H1 (cell line): ENCODE results near the gene GATAD2B. TPM values are rescaled to one million over a fixed set of nuclear protein-coding genes. Genes with fewer than 3 reads are reported as not detected.

ENCODE experiments used
- HDAC6 ChIP-seq: IDR thresholded peaks from one replicate; pipeline ENCODE4 v1.7.1; 2012; ENCODE audit warnings: low read depth, mild to moderate bottlenecking, inconsistent platforms, low read length, moderate library complexity
- JUND ChIP-seq: IDR thresholded peaks from 2 replicates; pipeline ENCODE4 v1.6.1; 2011; ENCODE audit warnings: mild to moderate bottlenecking, improper control_type of control experiment, low read length
- POU5F1 ChIP-seq: IDR thresholded peaks from 2 replicates; pipeline ENCODE4 v1.6.1; 2011; ENCODE audit warnings: low read depth, mild to moderate bottlenecking, low read length, moderate library complexity
- RAD21 ChIP-seq, 2 experiments: IDR thresholded peaks in 1 of 2; conservative IDR thresholded peaks in 1 of 2; 2 replicates each; pipeline ENCODE4 v1.6.1; 2011; ENCODE audit warnings: low read depth in 2 of 2, low read length in 2 of 2, improper control_type of control experiment in 1 of 2, inconsistent platforms in 1 of 2, mild to moderate bottlenecking in 1 of 2, moderate library complexity in 1 of 2
- RFX5 ChIP-seq: IDR thresholded peaks from 2 replicates; pipeline ENCODE4 v1.6.1; 2011; ENCODE audit warnings: low read depth, low read length, improper control_type of control experiment, borderline replicate concordance
- SRF ChIP-seq: IDR thresholded peaks from 2 replicates; pipeline ENCODE4 v1.6.1; 2011; ENCODE audit warnings: mild to moderate bottlenecking, low read depth, low read length, moderate library complexity
- SUZ12 ChIP-seq: fragments of 200-600 bp; sonication (generic); IDR thresholded peaks from 2 replicates; pipeline ENCODE4 v1.6.1; 2012; ENCODE audit warnings: mild to moderate bottlenecking, inconsistent platforms, low read length, moderate library complexity, mixed read lengths
- YY1 ChIP-seq: IDR thresholded peaks from 2 replicates; pipeline ENCODE4 v1.6.1; 2011; ENCODE audit warnings: low read depth, mild to moderate bottlenecking, low read length
- polyA plus RNA-seq, 7 experiments: library from polyadenylated mRNA; depleted of rRNA in 3 of 7; stranded (reverse) in 5 of 7; unstranded in 2 of 7; fragments of >200 nt in 5 of 7; fragments of 200-250 nt in 2 of 7; gene quantifications; 1 replicate in 5 of 7; 2 replicates in 1 of 7; 4 replicates in 1 of 7; pipeline versions ENCODE4 v1.2.1 to v1.2.3, GENCODE V29; 2011 to 2013; ENCODE audit warnings: missing spikeins in 2 of 7, mixed read lengths in 2 of 7
- total RNA-seq: library from RNA; stranded (reverse); fragmentation: NEBNext Ultra II Directional; extraction: Animal tissue kit (Norgen Biotek cat#: 25700); gene quantifications from 2 replicates; pipeline ENCODE4 v1.2.1, GENCODE V29; 2021
- TF ChIP-seq, protein P1 (sequence below): fragments of 300-600 bp; sonication (generic); IDR thresholded peaks from 2 replicates; pipeline ENCODE4 v1.7.1; 2012; ENCODE audit warnings: low read length, moderate library complexity, mild to moderate bottlenecking, inconsistent platforms; ENCODE audit not compliant: insufficient replicate concordance
- TF ChIP-seq, protein P2 (sequence below): IDR thresholded peaks from 2 replicates; pipeline ENCODE4 v1.6.1; 2012; ENCODE audit warnings: inconsistent platforms

GATAD2B gene
- total and polyA plus RNA-seq, 2 of the 8 experiments (the other 6 are each of a cell fraction or from before 2014, with no cell fraction given) = 8.4 to 39.1 TPM

DNA sequence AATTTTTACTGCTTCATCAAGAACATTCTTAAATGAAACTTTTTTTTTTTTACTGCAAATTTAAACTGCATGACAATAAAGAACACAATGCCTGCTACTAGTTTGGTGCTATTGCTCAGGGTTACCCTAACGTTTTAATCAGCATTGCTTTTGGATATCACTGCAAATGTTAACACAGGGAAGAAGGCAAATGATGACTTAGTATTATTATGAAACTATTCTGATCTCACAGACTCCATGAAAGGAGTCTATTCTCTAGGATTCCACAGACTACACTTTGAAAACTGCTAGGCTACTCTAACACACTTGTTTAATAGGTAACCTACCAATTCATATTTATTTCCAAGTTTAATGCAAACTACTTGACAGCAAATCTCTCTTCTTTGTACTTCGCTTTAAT, 49.8 kb downstream of the GATAD2B start (continued):
- TF ChIP-seq, protein P1, sequence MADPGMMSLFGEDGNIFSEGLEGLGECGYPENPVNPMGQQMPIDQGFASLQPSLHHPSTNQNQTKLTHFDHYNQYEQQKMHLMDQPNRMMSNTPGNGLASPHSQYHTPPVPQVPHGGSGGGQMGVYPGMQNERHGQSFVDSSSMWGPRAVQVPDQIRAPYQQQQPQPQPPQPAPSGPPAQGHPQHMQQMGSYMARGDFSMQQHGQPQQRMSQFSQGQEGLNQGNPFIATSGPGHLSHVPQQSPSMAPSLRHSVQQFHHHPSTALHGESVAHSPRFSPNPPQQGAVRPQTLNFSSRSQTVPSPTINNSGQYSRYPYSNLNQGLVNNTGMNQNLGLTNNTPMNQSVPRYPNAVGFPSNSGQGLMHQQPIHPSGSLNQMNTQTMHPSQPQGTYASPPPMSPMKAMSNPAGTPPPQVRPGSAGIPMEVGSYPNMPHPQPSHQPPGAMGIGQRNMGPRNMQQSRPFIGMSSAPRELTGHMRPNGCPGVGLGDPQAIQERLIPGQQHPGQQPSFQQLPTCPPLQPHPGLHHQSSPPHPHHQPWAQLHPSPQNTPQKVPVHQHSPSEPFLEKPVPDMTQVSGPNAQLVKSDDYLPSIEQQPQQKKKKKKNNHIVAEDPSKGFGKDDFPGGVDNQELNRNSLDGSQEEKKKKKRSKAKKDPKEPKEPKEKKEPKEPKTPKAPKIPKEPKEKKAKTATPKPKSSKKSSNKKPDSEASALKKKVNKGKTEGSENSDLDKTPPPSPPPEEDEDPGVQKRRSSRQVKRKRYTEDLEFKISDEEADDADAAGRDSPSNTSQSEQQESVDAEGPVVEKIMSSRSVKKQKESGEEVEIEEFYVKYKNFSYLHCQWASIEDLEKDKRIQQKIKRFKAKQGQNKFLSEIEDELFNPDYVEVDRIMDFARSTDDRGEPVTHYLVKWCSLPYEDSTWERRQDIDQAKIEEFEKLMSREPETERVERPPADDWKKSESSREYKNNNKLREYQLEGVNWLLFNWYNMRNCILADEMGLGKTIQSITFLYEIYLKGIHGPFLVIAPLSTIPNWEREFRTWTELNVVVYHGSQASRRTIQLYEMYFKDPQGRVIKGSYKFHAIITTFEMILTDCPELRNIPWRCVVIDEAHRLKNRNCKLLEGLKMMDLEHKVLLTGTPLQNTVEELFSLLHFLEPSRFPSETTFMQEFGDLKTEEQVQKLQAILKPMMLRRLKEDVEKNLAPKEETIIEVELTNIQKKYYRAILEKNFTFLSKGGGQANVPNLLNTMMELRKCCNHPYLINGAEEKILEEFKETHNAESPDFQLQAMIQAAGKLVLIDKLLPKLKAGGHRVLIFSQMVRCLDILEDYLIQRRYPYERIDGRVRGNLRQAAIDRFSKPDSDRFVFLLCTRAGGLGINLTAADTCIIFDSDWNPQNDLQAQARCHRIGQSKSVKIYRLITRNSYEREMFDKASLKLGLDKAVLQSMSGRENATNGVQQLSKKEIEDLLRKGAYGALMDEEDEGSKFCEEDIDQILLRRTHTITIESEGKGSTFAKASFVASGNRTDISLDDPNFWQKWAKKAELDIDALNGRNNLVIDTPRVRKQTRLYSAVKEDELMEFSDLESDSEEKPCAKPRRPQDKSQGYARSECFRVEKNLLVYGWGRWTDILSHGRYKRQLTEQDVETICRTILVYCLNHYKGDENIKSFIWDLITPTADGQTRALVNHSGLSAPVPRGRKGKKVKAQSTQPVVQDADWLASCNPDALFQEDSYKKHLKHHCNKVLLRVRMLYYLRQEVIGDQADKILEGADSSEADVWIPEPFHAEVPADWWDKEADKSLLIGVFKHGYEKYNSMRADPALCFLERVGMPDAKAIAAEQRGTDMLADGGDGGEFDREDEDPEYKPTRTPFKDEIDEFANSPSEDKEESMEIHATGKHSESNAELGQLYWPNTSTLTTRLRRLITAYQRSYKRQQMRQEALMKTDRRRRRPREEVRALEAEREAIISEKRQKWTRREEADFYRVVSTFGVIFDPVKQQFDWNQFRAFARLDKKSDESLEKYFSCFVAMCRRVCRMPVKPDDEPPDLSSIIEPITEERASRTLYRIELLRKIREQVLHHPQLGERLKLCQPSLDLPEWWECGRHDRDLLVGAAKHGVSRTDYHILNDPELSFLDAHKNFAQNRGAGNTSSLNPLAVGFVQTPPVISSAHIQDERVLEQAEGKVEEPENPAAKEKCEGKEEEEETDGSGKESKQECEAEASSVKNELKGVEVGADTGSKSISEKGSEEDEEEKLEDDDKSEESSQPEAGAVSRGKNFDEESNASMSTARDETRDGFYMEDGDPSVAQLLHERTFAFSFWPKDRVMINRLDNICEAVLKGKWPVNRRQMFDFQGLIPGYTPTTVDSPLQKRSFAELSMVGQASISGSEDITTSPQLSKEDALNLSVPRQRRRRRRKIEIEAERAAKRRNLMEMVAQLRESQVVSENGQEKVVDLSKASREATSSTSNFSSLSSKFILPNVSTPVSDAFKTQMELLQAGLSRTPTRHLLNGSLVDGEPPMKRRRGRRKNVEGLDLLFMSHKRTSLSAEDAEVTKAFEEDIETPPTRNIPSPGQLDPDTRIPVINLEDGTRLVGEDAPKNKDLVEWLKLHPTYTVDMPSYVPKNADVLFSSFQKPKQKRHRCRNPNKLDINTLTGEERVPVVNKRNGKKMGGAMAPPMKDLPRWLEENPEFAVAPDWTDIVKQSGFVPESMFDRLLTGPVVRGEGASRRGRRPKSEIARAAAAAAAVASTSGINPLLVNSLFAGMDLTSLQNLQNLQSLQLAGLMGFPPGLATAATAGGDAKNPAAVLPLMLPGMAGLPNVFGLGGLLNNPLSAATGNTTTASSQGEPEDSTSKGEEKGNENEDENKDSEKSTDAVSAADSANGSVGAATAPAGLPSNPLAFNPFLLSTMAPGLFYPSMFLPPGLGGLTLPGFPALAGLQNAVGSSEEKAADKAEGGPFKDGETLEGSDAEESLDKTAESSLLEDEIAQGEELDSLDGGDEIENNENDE = no peak
- TF ChIP-seq SRF (no peak), YY1 (no peak), SUZ12 (no peak), RAD21 (IDR thresholded peaks at IDR 0.05 in 1 of 2, conservative IDR thresholded peaks at IDR 0.05 in 1 of 2; ENCODE audit: low read depth in 2 of 2, low read length in 2 of 2) (no peak), POU5F1 (no peak), RFX5 (no peak), HDAC6 (no peak), JUND (no peak)
- TF ChIP-seq, protein P2, sequence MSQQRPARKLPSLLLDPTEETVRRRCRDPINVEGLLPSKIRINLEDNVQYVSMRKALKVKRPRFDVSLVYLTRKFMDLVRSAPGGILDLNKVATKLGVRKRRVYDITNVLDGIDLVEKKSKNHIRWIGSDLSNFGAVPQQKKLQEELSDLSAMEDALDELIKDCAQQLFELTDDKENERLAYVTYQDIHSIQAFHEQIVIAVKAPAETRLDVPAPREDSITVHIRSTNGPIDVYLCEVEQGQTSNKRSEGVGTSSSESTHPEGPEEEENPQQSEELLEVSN = no peak
